GM21360 (cell line): ENCODE data around the gene DNAJC8.

Experiments used
- ATAC-seq: cut with Tn5 transposase; IDR thresholded peaks from one replicate; pipeline ENCODE4 v1.9.1; 2021; ENCODE audit warnings: mild to moderate bottlenecking, moderate library complexity; ENCODE audit not compliant: unreplicated experiment

DNAJC8 gene, protein sequence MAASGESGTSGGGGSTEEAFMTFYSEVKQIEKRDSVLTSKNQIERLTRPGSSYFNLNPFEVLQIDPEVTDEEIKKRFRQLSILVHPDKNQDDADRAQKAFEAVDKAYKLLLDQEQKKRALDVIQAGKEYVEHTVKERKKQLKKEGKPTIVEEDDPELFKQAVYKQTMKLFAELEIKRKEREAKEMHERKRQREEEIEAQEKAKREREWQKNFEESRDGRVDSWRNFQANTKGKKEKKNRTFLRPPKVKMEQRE

DNA sequence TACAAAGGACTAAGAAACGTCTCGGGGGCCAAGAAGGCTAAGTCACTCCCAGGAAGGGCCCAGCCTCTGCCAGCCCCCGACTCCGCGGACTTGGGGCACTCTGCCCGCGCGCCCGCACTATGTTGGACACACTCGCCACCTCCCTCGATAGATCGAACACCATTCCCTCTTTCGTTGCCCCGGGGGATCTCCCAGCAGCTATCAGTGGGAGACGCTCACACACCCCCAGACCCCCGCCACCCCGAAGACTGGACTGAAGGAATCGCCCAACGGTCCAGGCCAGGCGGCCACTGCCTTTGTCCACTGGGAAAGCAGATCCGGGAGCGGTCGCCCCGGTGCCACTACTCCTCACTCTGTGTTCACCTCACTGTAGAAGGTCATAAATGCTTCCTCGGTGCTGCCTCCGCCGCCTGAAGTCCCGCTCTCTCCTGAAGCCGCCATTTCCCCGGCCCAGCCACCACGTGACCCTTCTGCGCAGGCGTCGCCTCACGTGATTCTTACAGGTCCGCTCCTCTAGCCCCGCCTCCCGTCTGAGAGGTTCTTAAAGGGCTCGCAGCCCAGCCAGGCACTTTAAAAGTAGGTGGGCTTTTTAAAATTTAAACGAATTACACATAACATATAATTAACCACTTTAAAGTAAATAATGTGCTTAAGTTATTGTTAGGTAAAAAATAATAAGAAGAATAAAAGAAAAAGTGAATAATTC is at the start of gene DNAJC8:
DNAJC8 (minus strand) TSS at position 472 of the 706 bp plus-strand sequence; CDS start at position 441, 31 bp downstream.
- peak; percentile 43 for ATAC-seq

DNA sequence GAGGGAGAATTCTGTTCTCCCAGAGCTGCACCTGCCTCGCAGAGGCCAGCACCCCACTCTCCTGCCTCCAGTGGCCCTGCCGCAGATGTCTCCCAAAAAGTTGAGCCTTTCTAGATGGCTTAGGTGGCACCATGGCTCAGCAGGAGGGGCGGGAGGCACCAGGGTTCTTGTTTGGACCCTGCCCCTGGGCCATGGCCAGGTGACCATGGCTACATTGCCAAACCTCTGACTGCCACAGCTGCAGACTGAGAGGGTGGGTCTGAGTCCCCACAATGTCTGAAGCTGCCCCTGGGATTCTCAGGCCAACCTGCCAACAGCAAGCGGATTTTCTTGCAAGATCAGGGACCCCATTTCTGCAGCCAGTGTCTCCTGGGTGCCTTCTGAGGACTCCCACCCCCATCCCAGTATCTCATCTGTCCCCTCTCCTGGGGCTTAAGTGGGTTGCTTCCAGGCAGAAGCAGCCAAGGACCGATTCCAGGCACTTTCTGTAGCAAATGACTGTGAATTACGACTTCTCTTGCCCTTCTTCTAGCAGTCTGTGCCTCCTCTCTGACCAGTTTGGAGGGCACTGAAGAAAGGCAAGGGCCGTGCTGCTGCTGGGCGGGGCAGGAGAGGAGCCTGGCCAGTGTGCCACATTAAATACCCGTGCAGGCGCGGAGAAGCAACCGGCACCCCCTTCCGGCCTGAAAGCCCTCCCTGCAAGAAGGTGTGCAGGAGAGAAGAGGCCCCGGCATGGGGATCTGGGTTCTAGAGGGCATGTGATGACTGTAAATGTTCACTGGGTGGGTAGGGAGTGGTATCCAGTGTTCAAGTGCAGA is 49.0 kb upstream of the DNAJC8 start:
- no peak for ATAC-seq

DNA sequence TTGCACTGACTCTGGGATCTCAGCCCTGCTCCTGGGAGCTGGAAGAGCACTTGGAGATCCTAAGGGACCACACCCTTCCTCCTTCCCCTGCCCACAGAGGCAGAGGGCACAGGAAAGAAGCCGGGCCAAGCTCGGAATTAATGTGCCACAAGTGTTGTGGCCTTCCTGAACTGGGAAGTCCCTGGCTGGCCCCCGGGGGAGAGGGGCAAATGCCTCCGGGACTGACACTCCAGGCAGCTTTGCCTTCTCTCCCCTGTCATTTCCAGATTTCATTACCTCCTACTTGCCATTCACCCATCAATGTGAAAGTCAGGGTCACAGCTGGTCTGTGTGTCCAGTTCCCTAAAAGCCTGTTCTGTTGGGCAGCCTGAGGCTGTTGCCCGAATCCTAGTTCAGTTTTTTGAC is 48.1 kb upstream of the DNAJC8 start:
- ATAC-seq = no peak

DNA sequence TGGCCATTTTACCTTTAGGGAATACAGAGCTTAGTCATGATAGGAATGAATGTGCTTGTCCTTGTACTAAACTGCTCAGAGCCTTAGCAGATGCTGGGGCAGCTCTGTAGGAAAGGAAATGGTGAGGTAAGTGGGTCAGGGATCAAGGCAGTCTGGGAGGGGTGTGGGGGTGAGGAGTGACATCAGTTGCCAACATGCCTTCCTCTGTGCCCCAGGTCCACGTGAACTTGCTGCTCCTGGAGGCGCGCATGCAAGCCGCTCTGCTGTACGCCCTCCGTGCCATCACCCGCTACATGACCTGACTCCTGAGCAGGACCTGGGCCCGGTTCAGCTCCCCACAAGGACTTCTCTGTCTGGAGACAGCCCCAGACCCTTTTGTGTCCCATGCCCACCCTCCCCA is 47.7 kb upstream of the DNAJC8 start:
- no peak for ATAC-seq

DNA sequence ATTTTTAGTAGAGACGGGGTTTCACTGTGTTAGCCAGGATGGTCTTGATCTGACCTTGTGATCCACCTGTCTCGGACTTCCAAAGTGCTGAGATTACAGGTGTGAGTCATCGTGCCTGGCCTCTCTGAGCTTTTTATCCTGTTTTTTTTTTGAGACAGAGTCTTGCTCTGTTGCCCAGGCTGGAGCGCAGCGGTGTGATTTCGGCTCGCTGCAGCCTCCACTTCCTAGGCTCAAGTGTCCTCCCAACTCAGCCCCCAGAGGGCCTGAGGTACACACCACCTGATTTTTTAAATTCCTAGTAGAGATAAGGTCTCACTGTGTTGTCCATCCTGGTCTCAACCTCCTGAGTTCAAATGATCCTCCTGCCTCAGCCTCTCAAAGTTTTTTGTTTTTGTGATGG is 46.9 kb upstream of the DNAJC8 start:
- ATAC-seq = no peak

DNA sequence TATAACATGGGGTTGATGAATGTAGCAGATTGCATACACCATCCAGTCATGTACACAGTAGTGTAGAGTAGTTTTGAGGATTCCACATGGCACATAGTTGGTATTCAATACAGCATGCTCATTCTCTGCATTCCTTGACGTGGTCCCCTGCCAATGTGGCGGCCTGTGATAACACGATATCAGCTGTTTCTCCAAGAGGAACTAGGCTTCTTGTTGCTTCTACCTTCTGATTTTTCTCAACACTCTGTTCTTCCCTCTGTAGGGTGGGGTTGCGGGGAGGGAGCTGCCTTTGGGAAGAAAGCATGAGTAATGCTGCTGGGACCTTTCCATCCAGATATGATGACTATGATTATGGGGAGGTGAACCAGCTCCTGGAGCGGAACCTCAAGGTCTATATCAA is 45.9 kb upstream of the DNAJC8 start:
- ATAC-seq = no peak

DNA sequence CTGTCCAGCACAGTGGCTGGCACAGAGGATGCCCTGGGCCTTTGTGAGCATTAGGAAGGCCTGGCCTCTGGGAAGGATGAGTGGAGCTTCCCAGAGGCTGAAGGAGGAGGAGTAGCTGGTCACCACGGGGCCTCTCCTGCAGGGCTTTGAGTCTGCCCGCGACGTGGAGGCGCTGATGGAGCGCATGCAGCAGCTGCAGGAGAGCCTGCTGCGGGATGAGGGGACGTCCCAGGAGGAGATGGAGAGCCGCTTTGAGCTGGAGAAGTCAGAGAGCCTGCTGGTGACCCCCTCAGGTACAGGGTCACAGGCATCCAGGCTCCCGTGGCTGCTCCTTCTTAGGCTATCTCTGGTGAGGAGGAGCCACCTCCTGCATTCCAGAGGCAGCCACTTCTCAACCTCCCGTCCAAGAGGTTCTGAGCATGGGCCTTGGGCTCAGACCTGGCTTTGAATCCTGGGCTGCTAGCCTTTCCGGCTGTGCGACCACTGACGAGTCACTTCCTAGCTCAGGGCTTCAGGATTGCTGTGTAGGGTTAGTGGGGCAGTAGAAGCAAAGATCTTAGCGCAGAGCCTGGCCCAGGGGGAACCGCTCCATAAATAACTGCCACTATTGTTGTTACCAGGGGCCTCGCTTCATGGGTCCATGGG is 40.5 kb upstream of the DNAJC8 start:
- no peak for ATAC-seq

DNA sequence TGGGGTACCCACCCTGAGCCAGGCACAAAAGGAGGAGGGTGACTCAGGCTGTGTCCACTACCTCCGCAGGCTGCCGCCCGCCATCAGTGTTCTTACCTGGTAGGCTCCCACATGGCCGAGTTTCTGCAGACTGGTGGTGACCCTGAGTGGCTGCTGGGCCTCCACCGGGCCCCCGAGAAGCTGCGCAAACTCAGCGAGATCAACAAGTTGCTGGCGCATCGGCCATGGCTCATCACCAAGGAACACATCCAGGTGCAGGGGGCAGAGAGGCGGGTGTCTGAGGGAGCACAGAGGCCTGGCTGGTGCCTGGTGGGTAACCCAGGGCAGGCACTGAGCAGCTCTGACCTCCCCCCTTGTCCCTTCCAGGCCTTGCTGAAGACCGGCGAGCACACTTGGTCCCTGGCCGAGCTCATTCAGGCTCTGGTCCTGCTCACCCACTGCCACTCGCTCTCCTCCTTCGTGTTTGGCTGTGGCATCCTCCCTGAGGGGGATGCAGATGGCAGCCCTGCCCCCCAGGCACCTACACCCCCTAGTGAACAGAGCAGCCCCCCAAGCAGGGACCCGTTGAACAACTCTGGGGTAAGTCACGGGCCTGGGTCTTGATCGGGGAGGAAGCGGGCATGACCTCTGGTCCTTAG is 39.5 kb upstream of the DNAJC8 start:
- ATAC-seq = no peak

DNA sequence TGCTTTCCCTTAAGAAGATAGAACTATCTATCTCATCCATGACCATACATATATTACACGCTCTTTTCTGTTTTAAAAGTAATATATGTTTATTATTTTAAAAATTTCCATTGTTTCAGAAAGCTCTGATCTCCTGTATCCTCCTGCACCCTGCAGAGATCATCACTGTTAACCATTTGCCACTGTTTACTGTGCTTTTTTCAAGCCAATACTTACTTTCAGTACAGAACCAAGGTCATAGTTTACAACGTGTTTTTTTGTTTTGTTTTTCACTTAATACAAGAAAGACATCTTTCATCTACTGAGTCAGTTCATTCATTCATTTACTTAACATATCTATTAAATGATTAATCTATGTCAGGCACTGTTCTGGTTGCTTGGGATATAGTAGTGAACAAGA is 36.7 kb upstream of the DNAJC8 start:
- no peak for ATAC-seq

DNA sequence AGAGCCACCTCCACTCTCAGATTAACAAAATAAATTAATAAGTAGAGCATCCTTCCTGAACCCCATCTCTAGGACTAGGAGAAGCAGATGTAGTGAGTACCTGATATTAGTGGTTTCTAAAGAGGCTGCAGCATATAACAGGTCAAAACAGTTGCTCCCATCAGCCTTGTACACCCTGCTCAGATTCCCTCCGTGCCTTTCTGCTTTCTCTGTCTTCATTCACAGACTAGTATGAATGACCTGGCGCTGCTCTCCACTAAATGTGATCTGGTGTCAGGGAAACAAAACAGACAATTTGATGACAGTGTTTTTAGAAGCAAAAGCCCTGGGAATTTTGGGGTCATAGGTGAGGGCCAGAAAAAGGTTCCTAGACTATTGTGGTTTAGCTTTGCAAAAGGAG is 34.8 kb upstream of the DNAJC8 start:
- no peak for ATAC-seq

DNA sequence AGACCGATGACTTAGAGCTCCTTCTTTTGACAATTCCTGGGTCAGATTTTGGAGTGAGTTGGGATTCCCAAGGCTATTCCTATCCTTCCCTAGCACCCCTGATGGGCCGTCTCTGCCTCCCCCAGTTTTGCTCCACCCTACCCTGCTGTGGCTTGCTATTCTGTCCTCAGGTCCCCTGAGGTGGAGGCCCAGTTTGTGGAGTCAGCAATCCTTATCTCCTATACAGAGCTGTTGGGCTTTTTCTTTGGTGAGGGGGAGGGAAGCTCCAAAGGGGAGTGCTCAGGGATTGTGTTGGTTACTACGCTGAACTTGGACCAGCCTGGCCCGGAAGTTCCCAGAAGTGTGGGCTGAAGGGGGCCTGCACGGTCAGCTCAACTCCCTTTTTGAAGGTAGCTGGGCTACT is 34.1 kb upstream of the DNAJC8 start:
- ATAC-seq = no peak

DNA sequence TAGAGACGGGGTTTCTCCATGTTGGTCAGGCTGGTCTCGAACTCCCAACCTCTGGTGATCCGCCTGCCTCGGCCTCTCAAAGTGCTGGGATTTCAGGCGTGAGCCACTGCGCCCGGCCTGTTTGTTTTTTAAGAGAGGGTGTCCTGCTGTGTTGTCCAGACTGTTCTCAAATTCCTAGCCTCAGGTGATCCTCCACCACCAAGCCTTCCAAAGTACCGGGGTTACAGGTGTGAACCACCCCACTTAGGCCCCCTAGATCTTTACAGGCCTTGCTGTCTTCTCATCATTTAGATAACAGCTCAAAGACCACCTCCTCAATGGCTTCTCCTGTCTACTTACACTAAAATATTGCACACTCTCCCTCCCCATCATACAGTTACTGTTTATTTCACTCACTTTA is 32.7 kb upstream of the DNAJC8 start:
- no peak for ATAC-seq

DNA sequence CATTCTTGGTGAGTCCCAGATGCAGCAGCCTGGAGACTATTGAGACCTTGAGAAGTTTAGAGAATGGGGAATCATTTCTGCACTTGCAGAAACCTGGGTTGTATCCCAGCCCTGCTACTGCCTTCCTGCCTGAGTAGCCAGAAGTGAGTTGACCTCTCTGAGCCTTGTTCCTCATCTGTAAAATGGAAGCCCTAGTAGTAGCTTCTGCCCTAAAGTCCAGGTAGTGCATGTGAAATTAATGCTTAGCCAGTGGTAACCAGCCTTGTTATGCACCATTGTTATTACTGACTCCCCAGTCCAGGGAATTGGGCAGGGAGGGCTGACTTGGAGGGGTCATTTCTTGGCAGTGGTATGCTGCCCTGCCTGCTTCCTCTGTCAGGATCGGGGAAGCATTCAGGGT is 32.1 kb upstream of the DNAJC8 start:
- no peak for ATAC-seq

DNA sequence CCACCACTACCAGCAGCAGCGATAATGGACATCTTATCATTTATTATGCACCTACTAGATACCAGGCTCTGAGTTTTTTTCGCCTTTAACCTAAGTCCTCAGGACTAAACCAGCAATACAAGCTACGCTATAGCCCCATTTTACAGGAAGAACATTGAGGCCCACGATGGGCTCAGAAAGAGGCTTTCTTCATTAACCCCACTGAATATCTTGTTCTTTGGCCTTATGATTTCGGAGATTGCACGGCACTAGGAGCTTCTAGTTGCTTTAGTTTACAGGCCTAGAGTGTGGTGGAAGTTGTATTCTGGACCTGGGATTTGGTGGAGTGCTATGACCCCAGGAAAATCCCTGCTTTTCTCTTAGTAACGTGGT is 28.0 kb upstream of the DNAJC8 start:
- ATAC-seq = no peak

DNA sequence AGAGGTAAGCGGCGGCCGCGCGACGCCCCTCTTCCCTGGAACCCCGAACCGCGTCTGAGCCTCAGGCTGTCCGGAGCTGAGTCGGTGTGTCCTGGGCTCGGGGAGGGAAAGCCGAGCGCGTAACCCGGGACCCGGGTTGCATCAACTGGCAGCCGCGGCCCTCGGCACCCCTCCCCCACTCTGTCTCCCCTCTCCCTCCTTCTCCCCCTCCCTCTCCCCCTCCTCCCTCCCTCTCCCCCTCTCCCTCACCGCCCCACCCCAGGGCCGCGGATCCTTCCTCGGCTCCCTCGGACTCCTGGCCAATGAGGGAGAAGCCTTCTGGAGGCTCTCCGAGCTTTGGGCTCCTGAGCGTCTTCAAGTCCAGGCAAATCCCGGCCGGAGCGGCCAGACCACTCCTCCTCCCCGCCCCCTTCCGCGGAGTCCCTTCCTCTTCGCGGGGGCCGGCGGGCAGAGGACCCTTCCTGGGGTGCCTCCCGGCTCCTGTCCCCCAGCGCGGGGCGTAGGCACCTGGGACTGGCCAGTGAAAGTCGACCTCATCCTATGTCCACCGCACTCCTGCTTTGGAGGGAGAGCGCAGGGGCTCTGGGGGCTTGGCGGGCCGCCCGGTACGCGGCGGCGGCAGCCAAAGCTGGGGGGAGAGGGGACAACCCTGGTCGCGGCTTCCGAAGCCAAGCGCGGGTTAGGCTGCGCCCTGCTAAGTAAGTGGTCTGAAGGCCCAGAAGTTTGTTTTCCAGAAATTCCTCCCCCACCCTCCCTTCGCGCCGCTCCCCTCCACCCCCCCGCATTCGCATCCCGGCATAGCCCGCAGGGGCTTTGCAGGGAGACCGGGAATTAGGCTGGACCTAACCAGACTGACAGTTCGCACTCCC is 27.3 kb upstream of the DNAJC8 start:
- ATAC-seq = no peak

DNA sequence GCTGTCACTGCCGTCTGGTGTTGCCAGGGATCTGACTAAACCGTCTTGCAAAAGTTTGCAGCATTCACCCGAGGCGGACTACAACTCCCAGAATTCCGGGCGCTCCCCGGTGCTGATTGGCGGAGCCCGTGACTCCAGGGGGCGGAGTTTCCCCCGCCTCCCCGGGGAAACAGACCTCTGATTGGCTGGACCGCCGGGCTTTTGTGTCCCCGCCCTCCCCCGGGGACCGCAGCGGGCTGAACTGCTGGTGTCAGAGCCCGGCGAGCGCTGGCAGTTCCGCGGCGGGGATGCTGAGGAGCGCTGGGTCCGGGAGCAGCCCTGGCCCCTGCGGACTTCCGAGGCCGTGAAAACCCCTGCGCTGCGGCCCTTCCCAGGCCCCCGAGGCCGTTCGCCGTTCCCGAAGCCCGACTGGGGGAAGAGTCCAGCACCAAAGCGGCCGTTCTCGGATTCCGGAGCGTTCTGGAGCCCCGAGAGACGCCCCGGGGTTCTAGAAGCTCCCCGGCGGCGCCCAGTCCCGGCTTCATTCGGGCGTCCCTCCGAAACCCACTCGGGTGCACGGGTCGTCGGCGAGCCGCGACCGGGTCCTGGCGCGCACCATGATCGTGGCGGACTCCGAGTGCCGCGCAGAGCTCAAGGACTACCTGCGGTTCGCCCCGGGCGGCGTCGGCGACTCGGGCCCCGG is 26.6 kb upstream of the DNAJC8 start, which contains the start of gene SESN2:
SESN2 (plus strand) TSS at position 267 of the 682 bp plus-strand sequence; CDS start at position 597, 330 bp downstream.
- peak; percentile 90 for ATAC-seq

DNA sequence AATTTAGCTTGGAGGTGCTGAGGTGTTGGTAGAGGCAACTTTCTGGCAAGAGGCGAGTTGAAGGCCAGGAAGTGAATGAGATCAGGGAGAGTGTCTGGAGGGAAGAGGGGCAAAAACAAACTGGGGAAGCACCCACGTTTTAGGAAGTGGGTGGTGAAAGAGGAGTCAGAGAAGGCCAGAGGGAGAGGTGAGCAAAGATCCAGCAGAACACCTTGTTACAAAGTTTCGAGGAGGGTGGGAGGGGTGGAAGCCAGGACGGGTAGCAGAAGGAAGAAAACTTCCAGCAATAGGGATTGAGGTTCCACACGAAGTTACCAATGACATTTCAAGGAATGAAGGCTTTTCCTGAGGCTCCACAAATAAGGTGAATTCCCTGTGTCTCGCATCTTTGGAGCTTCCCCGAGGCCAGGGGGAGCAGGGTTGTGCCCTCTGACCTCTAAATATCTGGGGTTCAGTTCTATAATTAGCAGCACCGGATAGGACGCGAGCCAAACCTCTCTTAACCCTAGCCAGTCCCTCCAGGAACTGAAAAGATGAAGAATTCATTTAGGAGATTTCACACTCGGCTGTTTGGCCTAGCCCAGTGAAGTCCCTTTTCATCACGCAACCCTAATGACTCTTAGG is 25.9 kb upstream of the DNAJC8 start:
- ATAC-seq = no peak

DNA sequence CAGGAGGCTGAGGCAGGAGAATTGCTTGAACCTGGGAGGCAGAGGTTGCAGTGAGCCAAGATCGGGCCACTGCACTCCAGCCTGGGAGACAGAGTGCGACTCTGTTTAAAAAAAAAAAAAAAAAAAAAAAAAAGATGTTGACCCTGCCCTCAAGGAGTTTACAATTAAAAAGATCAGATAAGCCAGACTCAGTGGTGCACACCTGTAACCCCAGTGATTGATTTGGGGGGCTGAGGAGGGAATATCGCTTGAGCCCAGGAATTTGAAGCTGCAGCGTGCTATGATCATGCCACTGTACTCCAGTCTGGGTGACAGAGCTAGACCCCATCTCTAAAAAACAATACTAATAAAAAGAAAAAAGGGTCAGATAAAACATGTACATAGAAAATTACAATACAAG is 24.9 kb upstream of the DNAJC8 start:
- no peak for ATAC-seq
